CD4-positive, alpha-beta T cell treated with Interleukin-4 for 1 hour (primary cell): ENCODE measurements around the gene ZFP62.
"Not testable (repeated sequence)": the region's sequence is repeated elsewhere in the genome, so short reads cannot be mapped to it uniquely, and the experiment has no call there.

Source experiments
- DNase-seq, 2 donors: peaks; one replicate each; pipeline ENCODE4 v3.0.0-alpha.2; 2020 to 2022

The ZFP62 gene

GRCh38 chr5:180860887-180861822, at the start of gene ZFP62:
Gene ZFP62 (minus strand): TSS chr5:180861276. CDS start chr5:180861219, 57 bp downstream.
- DNase-seq = peak; percentile 92

- no peak for DNase-seq
Measured at GRCh38 chr5:180910735-180911134, 49.7 kb upstream of the ZFP62 start.

GRCh38 chr5:180910182-180910581, 49.1 kb upstream of the ZFP62 start:
- no peak for DNase-seq

- DNase-seq = no peak
Measured at GRCh38 chr5:180909782-180910181, 48.7 kb upstream of the ZFP62 start.

- no peak for DNase-seq
Measured at GRCh38 chr5:180908998-180909731, 48.1 kb upstream of the ZFP62 start.

- DNase-seq = no peak
Measured at GRCh38 chr5:180908400-180908799, 47.3 kb upstream of the ZFP62 start.

GRCh38 chr5:180901319-180902009, 40.4 kb upstream of the ZFP62 start:
- DNase-seq = no peak

- no peak for DNase-seq
Measured at GRCh38 chr5:180900178-180900577, 39.1 kb upstream of the ZFP62 start.

GRCh38 chr5:180898621-180899246, 37.7 kb upstream of the ZFP62 start, which contains the start of gene BTNL8:
Gene BTNL8 (plus strand): TSS chr5:180899159. CDS start chr5:180899311, 152 bp downstream.
- no peak for DNase-seq

- not testable (repeated sequence) for DNase-seq
Measured at GRCh38 chr5:180895330-180895729, 34.3 kb upstream of the ZFP62 start.

- DNase-seq = no peak
Measured at GRCh38 chr5:180889381-180889780, 28.3 kb upstream of the ZFP62 start.

GRCh38 chr5:180885845-180886529, 24.9 kb upstream of the ZFP62 start:
- DNase-seq = not testable (repeated sequence)

GRCh38 chr5:180875860-180876426, 14.9 kb upstream of the ZFP62 start:
- no peak for DNase-seq

- no peak for DNase-seq
Measured at GRCh38 chr5:180874804-180875582, 13.9 kb upstream of the ZFP62 start.

- peak; percentile 30 to 53 for DNase-seq
Measured at GRCh38 chr5:180873615-180874520, 12.8 kb upstream of the ZFP62 start.

GRCh38 chr5:180872419-180872818, 11.3 kb upstream of the ZFP62 start:
- no peak for DNase-seq

- no peak for DNase-seq
Measured at GRCh38 chr5:180870276-180871068, 9.4 kb upstream of the ZFP62 start.

- DNase-seq = no peak
Measured at GRCh38 chr5:180869587-180869986, 8.5 kb upstream of the ZFP62 start.

- DNase-seq = peak; percentile 59 to 62
Measured at GRCh38 chr5:180868960-180869359, 7.9 kb upstream of the ZFP62 start.
